ENCODE results near the gene CHTOP.

CHTOP gene

GRCh38 chr1:153612111-153612754 lies 21.6 kb upstream of the CHTOP start:
- DNase-seq (ENCODE audit: low read depth): peak; percentile 33
- TF ChIP-seq CTCF (IDR thresholded peaks at IDR 0.05; ENCODE audit: insufficient read depth, low read depth, low read length, missing control alignments): no peak
- H3K4me3 ChIP-seq (ENCODE audit: low read length): peak overlapping the region; percentile 100

- TF ChIP-seq CTCF (IDR thresholded peaks at IDR 0.05; ENCODE audit: insufficient read depth, low read depth, low read length, missing control alignments): no peak
- DNase-seq (ENCODE audit: low read depth): peak; percentile 95
- H3K4me3 ChIP-seq (ENCODE audit: low read length): peak within 1 kb of the TSS; percentile 100
Measured at GRCh38 chr1:153612755-153613331, 21.0 kb upstream of the CHTOP start, which contains the start of gene S100A16. Gene S100A16 (minus strand): TSS chr1:153613137. CDS start chr1:153608151, 4,986 bp downstream.

- peak overlapping the region; percentile 100 for H3K4me3 ChIP-seq (ENCODE audit: low read length)
- DNase-seq (ENCODE audit: low read depth): no peak
- TF ChIP-seq CTCF (IDR thresholded peaks at IDR 0.05; ENCODE audit: insufficient read depth, low read depth, low read length, missing control alignments): no peak
Measured at GRCh38 chr1:153613406-153613805, 20.5 kb upstream of the CHTOP start.

- H3K4me3 ChIP-seq (ENCODE audit: low read length): peak overlapping the region; percentile 100
Measured at GRCh38 chr1:153614189-153614900, 19.5 kb upstream of the CHTOP start.

GRCh38 chr1:153614906-153615305 lies 19.0 kb upstream of the CHTOP start:
- no peak for TF ChIP-seq CTCF (IDR thresholded peaks at IDR 0.05; ENCODE audit: insufficient read depth, low read depth, low read length, missing control alignments)
- H3K4me3 ChIP-seq (ENCODE audit: low read length): peak overlapping the region; percentile 100
- no peak for DNase-seq (ENCODE audit: low read depth)

More at GRCh38 chr1:153614189-153614900, 19.5 kb upstream of the CHTOP start:
- no peak for DNase-seq (ENCODE audit: low read depth)
- TF ChIP-seq CTCF (IDR thresholded peaks at IDR 0.05; ENCODE audit: insufficient read depth, low read depth, low read length, missing control alignments): peak; percentile 31

GRCh38 chr1:153615406-153615805 lies 18.5 kb upstream of the CHTOP start:
- peak; percentile 70 for DNase-seq (ENCODE audit: low read depth)
- peak overlapping the region; percentile 100 for H3K4me3 ChIP-seq (ENCODE audit: low read length)
- no peak for TF ChIP-seq CTCF (IDR thresholded peaks at IDR 0.05; ENCODE audit: insufficient read depth, low read depth, low read length, missing control alignments)

Measured in epithelial cell of esophagus (primary cell).